GM18505 (cell line): ENCODE results near the gene TBC1D22A.

Experiments used
- ATAC-seq: cut with Tn5 transposase; IDR thresholded peaks from one replicate; pipeline ENCODE4 v1.9.1; 2021; ENCODE audit not compliant: unreplicated experiment
- POLR2A ChIP-seq: IDR thresholded peaks from 4 replicates; pipeline ENCODE4 v1.6.1; 2011; ENCODE audit warnings: borderline replicate concordance; ENCODE audit not compliant: insufficient read depth, insufficient read length; ENCODE audit errors: extremely low read depth

TBC1D22A gene

GRCh38 chr22:47122441-47123000 is 360.1 kb downstream of the TBC1D22A start:
- no peak for ATAC-seq
- no peak for TF ChIP-seq POLR2A

- TF ChIP-seq POLR2A: no peak
Observed at GRCh38 chr22:47123006-47123826, 360.8 kb downstream of the TBC1D22A start.

GRCh38 chr22:47123827-47124442 is 361.5 kb downstream of the TBC1D22A start:
- ATAC-seq: no peak
- TF ChIP-seq POLR2A: no peak

More at GRCh38 chr22:47123006-47123826, 360.8 kb downstream of the TBC1D22A start:
- ATAC-seq: no peak

- no peak for ATAC-seq
- no peak for TF ChIP-seq POLR2A
Observed at GRCh38 chr22:47124451-47124881, 362.0 kb downstream of the TBC1D22A start.

- TF ChIP-seq POLR2A: no peak
- ATAC-seq: no peak
Observed at GRCh38 chr22:47124961-47125360, 362.5 kb downstream of the TBC1D22A start.

GRCh38 chr22:47125603-47126002 is 363.2 kb downstream of the TBC1D22A start:
- TF ChIP-seq POLR2A: no peak
- ATAC-seq: no peak

GRCh38 chr22:47126344-47126811 is 363.9 kb downstream of the TBC1D22A start:
- ATAC-seq: no peak
- no peak for TF ChIP-seq POLR2A

GRCh38 chr22:47127441-47127871 is 365.0 kb downstream of the TBC1D22A start:
- ATAC-seq: no peak
- no peak for TF ChIP-seq POLR2A

- TF ChIP-seq POLR2A: no peak
- no peak for ATAC-seq
Observed at GRCh38 chr22:47128216-47128615, 365.8 kb downstream of the TBC1D22A start.

- TF ChIP-seq POLR2A: no peak
- ATAC-seq: no peak
Observed at GRCh38 chr22:47128622-47129215, 366.3 kb downstream of the TBC1D22A start.

GRCh38 chr22:47129902-47130635 is 367.6 kb downstream of the TBC1D22A start:
- ATAC-seq: no peak
- no peak for TF ChIP-seq POLR2A

GRCh38 chr22:47130883-47131631 is 368.6 kb downstream of the TBC1D22A start:
- TF ChIP-seq POLR2A: no peak
- ATAC-seq: no peak
